Nephron (organoid): Measurements from ENCODE around the gene CEP72.
A peak's percentile ranks its signal among the peaks of the same experiment; 100 is the strongest.

Source experiments
- H3K27ac Mint-ChIP-seq, 3 experiments: 2 replicates each; pipeline ENCODE4 v1.8.0; 2020; ENCODE audit warnings: mixed read lengths in 3 of 3, mild to moderate bottlenecking in 2 of 3, moderate library complexity in 1 of 3
- H3K27me3 Mint-ChIP-seq: 2 replicates; pipeline ENCODE4 v1.8.0; 2021; ENCODE audit warnings: low read depth, mild to moderate bottlenecking, moderate library complexity, mixed read lengths
- H3K36me3 Mint-ChIP-seq: 2 replicates; pipeline ENCODE4 v1.8.0; 2020; ENCODE audit warnings: low read depth, mixed read lengths
- H3K4me1 Mint-ChIP-seq: 2 replicates; pipeline ENCODE4 v1.8.0; 2020; ENCODE audit warnings: mixed read lengths
- H3K4me3 Mint-ChIP-seq, 3 experiments: 2 replicates each; pipeline ENCODE4 v1.8.0; 2020; ENCODE audit warnings: mild to moderate bottlenecking in 3 of 3, mixed read lengths in 3 of 3, moderate library complexity in 2 of 3
- H3K9me3 Mint-ChIP-seq: 2 replicates; pipeline ENCODE4 v1.8.0; 2020; ENCODE audit warnings: mixed read lengths
- CTCF ChIP-seq, 3 experiments: fragments of 200-600 bp; sonication (generic); IDR thresholded peaks; one replicate each; pipeline ENCODE4 v1.5.0; 2021; ENCODE audit warnings: antibody characterized with exemption in 3 of 3; ENCODE audit not compliant: unreplicated experiment in 3 of 3

CEP72 gene

GRCh38 chr5:652773-653350, 40.7 kb downstream of the CEP72 start:
- Mint-ChIP-seq H3K27me3 (no peaks in the 10 kb centered on the region), H3K9me3 (no peaks in the 10 kb centered on the region)

GRCh38 chr5:654071-654778, 42.1 kb downstream of the CEP72 start:
- Mint-ChIP-seq H3K27me3 (no peaks in the 10 kb centered on the region), H3K9me3 (peaks cover 2% of the 10 kb centered on the region), H3K36me3 (peaks cover 61% of the 10 kb centered on the region), H3K27ac (peak overlapping the region in 1 of 3 experiments; percentile 20), H3K4me3 (no peak overlapping the region), H3K4me1 (no peaks in the 10 kb centered on the region)
- no peak for TF ChIP-seq CTCF (IDR thresholded peaks at IDR 0.05; ENCODE audit: unreplicated experiment in 3 of 3)

More at GRCh38 chr5:652773-653350, 40.7 kb downstream of the CEP72 start:
- Mint-ChIP-seq H3K27ac (no peak overlapping the region), H3K4me1 (no peaks in the 10 kb centered on the region), H3K36me3 (peaks cover 50% of the 10 kb centered on the region), H3K4me3 (no peak overlapping the region)
- no peak for TF ChIP-seq CTCF (IDR thresholded peaks at IDR 0.05; ENCODE audit: unreplicated experiment in 3 of 3)

GRCh38 chr5:655406-655805, 43.3 kb downstream of the CEP72 start:
- no peak for TF ChIP-seq CTCF (IDR thresholded peaks at IDR 0.05; ENCODE audit: unreplicated experiment in 3 of 3)
- H3K9me3 Mint-ChIP-seq = peaks cover 2% of the 10 kb centered on the region
- no peaks in the 10 kb centered on the region for H3K27me3 Mint-ChIP-seq
- peaks cover 73% of the 10 kb centered on the region for H3K36me3 Mint-ChIP-seq
- no peak overlapping the region for H3K4me3 Mint-ChIP-seq
- H3K4me1 Mint-ChIP-seq = no peaks in the 10 kb centered on the region
- no peak overlapping the region for H3K27ac Mint-ChIP-seq

GRCh38 chr5:657570-657969, 45.4 kb downstream of the CEP72 start:
- Mint-ChIP-seq H3K9me3 (peaks cover 2% of the 10 kb centered on the region), H3K27ac (no peak overlapping the region), H3K27me3 (no peaks in the 10 kb centered on the region), H3K4me3 (no peak overlapping the region), H3K36me3 (peaks cover 78% of the 10 kb centered on the region), H3K4me1 (no peaks in the 10 kb centered on the region)
- no peak for TF ChIP-seq CTCF (IDR thresholded peaks at IDR 0.05; ENCODE audit: unreplicated experiment in 3 of 3)

- Mint-ChIP-seq H3K27ac (no peak overlapping the region), H3K9me3 (peaks cover 2% of the 10 kb centered on the region), H3K4me1 (no peaks in the 10 kb centered on the region), H3K27me3 (no peaks in the 10 kb centered on the region), H3K36me3 (peaks cover 77% of the 10 kb centered on the region), H3K4me3 (no peak overlapping the region)
- no peak for TF ChIP-seq CTCF (IDR thresholded peaks at IDR 0.05; ENCODE audit: unreplicated experiment in 3 of 3)
These were observed 46.0 kb downstream of the CEP72 start for GRCh38 chr5:658103-658502.
